Body of pancreas (tissue), 4 donors: ENCODE data around the gene ENOPH1.

Source experiments
- POLR2A ChIP-seq, 3 donors: fragments of 450-650 bp; IDR thresholded peaks; one replicate each; pipeline ENCODE4 v1.6.1; 2016; ENCODE audit warnings: antibody characterized with exemption in 3 of 3, mild to moderate bottlenecking in 2 of 3
- TF ChIP-seq, protein P1 (sequence below), 7 experiments: fragments of 450-650 bp in 4 of 7; fragments of 200-600 bp in 3 of 7; sonication (generic) in 3 of 7; IDR thresholded peaks; one replicate each; pipeline ENCODE4 v1.5.1; 2016 to 2019; ENCODE audit warnings: antibody characterized with exemption in 7 of 7

DNA sequence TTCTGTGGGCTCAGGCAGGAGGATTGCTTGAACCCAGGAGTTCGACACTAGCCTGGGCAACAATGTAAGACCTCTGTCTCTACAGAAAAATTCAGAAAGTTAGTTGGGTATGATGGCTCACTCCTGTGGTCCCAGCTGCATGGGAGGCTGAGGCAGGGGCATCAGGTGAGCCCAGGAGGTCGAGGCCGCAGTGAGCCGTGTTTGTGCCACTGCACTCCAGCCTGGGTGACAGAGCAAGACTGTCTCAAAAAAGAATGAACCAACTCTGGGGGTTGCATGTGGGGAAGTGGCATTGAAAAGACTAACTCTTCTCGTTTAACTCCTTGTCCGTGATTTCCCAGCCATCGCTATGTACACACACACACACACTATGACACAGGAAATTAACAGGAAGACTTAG lies 26.9 kb downstream of the ENOPH1 start:
- TF ChIP-seq, protein P1, sequence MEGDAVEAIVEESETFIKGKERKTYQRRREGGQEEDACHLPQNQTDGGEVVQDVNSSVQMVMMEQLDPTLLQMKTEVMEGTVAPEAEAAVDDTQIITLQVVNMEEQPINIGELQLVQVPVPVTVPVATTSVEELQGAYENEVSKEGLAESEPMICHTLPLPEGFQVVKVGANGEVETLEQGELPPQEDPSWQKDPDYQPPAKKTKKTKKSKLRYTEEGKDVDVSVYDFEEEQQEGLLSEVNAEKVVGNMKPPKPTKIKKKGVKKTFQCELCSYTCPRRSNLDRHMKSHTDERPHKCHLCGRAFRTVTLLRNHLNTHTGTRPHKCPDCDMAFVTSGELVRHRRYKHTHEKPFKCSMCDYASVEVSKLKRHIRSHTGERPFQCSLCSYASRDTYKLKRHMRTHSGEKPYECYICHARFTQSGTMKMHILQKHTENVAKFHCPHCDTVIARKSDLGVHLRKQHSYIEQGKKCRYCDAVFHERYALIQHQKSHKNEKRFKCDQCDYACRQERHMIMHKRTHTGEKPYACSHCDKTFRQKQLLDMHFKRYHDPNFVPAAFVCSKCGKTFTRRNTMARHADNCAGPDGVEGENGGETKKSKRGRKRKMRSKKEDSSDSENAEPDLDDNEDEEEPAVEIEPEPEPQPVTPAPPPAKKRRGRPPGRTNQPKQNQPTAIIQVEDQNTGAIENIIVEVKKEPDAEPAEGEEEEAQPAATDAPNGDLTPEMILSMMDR (IDR thresholded peaks at IDR 0.05), result no peak
- TF ChIP-seq POLR2A (IDR thresholded peaks at IDR 0.05), result no peak
